Measurements from ENCODE around the gene SMIM10.

The SMIM10 gene

DNA sequence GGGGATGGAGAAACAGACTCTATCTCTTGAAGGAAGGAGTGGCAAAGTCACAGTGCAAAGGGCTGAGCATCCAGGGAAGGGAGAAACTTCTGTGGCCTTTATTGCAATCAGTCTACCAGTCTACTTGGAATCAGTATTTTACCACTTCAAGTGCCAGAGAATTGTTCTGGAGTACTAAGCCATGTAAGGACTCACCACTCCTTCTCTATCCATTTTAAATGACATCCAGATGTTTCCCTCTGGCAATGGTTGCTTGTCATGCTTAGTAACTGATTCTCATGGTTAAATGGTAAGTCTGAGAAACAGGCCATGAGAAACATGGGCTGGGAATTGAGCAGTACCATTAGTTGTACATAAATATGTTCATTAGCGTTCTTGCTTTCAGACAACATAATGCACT lies 21.1 kb upstream of the SMIM10 start:
- POLR2A ChIA-PET (ENCODE audit: low non-redundant PET) = no interaction called here
- CTCF ChIA-PET = no interaction called here
- TF ChIP-seq, protein P1, sequence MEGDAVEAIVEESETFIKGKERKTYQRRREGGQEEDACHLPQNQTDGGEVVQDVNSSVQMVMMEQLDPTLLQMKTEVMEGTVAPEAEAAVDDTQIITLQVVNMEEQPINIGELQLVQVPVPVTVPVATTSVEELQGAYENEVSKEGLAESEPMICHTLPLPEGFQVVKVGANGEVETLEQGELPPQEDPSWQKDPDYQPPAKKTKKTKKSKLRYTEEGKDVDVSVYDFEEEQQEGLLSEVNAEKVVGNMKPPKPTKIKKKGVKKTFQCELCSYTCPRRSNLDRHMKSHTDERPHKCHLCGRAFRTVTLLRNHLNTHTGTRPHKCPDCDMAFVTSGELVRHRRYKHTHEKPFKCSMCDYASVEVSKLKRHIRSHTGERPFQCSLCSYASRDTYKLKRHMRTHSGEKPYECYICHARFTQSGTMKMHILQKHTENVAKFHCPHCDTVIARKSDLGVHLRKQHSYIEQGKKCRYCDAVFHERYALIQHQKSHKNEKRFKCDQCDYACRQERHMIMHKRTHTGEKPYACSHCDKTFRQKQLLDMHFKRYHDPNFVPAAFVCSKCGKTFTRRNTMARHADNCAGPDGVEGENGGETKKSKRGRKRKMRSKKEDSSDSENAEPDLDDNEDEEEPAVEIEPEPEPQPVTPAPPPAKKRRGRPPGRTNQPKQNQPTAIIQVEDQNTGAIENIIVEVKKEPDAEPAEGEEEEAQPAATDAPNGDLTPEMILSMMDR (conservative IDR thresholded peaks at IDR 0.05; ENCODE audit: low read depth) = no peak
- DNase-seq (ENCODE audit: low spot score) = no peak
- no peak overlapping the region for H3K27ac ChIP-seq

DNA sequence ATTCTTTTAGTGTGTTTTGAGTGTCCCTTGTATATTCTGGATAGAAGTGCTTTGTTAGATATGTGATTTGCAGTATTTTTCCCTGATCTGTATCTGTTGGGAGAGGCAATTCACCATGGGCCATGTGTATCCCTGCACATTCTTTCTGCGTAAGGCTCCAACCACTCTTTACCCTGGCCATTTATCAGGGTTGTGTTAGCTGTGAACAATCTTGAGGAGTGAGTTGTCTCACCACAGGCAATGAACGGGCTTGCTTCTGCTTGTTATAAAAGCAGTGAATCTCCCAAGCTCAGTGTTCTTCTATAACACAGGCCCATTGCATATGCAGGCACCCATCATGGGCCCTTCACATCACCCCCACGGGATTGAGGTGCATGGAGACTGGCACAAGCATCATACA lies 18.9 kb upstream of the SMIM10 start:
- CTCF ChIA-PET = no interaction called here
- TF ChIP-seq, protein P1 (conservative IDR thresholded peaks at IDR 0.05; ENCODE audit: low read depth) = no peak
- POLR2A ChIA-PET (ENCODE audit: low non-redundant PET) = no interaction called here

DNA sequence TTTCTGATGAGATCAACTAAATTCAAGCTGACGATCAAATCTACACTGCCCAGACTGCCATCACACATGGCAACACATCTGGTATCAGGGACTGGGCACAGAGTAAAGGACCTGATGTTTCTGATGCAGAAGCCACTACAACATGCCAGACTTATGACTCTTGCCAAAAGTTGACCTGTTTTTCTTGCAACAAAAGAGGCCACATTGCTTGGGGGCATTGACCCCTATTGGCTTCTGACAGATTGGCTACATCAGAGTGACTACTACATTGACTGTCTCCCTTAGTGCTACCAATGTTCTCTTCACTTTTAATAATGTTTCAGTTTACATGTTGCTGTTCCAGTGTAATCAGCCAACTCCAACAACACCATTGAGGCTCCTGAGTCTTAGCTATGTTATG lies 15.3 kb upstream of the SMIM10 start:
- H3K27ac ChIP-seq = no peak overlapping the region
- no peak for DNase-seq (ENCODE audit: low spot score)
- ChIA-PET CTCF (no interaction called here), POLR2A (ENCODE audit: low non-redundant PET) (no interaction called here)
- TF ChIP-seq, protein P1 (conservative IDR thresholded peaks at IDR 0.05; ENCODE audit: low read depth) = no peak

More for the DNA sequence above, 18.9 kb upstream of the SMIM10 start:
- no peak overlapping the region for H3K27ac ChIP-seq
- DNase-seq (ENCODE audit: low spot score) = peak; percentile 2

DNA sequence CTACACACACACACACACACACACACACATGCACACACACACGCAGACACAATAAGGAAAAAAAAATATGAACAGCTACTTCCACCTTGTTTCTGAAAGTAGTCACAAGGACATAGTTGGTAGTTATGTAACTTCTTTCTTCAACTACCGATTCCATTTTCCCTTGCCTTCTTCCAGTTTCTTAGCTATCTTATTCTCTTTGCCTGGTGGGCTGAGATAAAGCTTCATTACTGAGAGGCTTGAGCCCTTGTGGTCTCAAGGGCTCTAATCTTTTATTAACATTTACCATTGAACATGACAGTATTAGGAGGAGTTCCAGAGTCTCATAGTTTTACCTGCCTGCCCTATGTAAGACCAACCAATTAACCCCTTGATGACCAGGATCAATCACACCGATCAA lies 8.9 kb upstream of the SMIM10 start:
- TF ChIP-seq, protein P1 (conservative IDR thresholded peaks at IDR 0.05; ENCODE audit: low read depth) = no peak
- ChIA-PET CTCF (no interaction called here), POLR2A (ENCODE audit: low non-redundant PET) (no interaction called here)
- DNase-seq (ENCODE audit: low spot score) = no peak
- H3K27ac ChIP-seq = no peak overlapping the region

DNA sequence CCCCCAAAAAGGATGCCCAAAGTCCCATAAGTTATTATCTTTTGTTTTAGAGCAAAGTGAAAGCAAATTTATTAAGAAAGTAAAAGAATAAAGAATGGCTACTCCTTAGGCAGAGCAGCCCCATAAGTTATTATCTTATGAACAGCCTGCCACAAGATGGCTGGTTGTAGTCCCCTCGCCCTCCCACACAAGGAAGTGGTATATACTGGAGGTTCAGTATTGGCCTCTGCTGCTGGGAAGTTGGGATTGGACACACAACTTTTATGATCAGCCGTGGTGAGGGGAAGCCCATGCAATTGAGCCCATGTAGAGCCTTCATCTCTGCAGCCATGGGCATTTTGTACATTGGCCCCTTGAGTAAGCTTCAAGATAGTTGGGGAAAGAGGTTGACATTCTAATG lies 8.0 kb upstream of the SMIM10 start:
- ChIA-PET POLR2A (ENCODE audit: low non-redundant PET) (no interaction called here), CTCF (no interaction called here)
- TF ChIP-seq, protein P1 (conservative IDR thresholded peaks at IDR 0.05; ENCODE audit: low read depth) = no peak
- DNase-seq (ENCODE audit: low spot score) = no peak
- H3K27ac ChIP-seq = no peak overlapping the region

DNA sequence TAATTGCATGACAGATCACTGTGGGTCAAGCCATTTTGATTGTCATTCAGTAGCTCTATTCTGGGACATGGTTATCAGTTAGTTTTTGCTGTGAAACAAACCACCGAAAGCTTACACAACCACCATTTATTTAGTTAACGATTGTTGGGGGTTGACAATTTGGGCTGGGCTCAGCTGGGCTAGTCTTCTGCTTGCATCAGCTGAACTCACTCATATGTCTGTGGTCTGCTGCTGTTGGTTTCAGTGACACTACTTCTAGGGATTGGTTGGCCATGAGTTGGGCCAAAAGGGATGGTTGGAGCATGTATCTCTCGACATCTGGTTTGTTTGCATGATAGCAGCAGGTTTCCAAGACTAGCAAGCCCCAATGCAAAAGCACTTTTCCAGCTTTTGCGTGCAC lies 5.3 kb upstream of the SMIM10 start:
- no peak overlapping the region for H3K27ac ChIP-seq
- TF ChIP-seq, protein P1 (conservative IDR thresholded peaks at IDR 0.05; ENCODE audit: low read depth) = no peak
- CTCF ChIA-PET = interaction anchor here (0.5 kb wide), 1 partner anchor 14 kb away, joined by 3 read pairs; no protein-coding TSS in a partner anchor
- DNase-seq (ENCODE audit: low spot score) = no peak
- POLR2A ChIA-PET (ENCODE audit: low non-redundant PET) = no interaction called here

DNA sequence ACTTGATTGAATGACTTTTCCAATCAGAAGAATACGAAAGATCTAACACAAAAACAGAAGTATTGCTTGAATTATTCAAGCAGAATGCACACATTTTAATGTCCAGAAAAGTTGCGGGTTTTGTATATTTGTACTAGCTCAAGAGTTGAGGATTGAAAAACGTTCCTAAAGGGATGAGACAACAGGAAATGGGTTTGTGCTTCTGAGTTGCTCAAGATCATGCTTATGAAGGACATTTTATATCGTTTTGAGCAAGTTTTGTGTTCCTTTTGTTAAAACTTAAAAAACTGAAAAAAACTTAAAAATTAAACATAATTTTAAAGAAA lies 353 bp upstream of the SMIM10 start:
- ChIA-PET POLR2A (ENCODE audit: low non-redundant PET) (no interaction called here), CTCF (no interaction called here)
- peak overlapping the region; percentile 45 for H3K27ac ChIP-seq
- TF ChIP-seq, protein P1 (conservative IDR thresholded peaks at IDR 0.05; ENCODE audit: low read depth) = no peak
- no peak for DNase-seq (ENCODE audit: low spot score)
